ENCODE data around the gene FMNL3.
"Not testable (repeated sequence)": the region's sequence is repeated elsewhere in the genome, so short reads cannot be mapped to it uniquely, and the experiment has no call there.

Gene FMNL3, protein sequence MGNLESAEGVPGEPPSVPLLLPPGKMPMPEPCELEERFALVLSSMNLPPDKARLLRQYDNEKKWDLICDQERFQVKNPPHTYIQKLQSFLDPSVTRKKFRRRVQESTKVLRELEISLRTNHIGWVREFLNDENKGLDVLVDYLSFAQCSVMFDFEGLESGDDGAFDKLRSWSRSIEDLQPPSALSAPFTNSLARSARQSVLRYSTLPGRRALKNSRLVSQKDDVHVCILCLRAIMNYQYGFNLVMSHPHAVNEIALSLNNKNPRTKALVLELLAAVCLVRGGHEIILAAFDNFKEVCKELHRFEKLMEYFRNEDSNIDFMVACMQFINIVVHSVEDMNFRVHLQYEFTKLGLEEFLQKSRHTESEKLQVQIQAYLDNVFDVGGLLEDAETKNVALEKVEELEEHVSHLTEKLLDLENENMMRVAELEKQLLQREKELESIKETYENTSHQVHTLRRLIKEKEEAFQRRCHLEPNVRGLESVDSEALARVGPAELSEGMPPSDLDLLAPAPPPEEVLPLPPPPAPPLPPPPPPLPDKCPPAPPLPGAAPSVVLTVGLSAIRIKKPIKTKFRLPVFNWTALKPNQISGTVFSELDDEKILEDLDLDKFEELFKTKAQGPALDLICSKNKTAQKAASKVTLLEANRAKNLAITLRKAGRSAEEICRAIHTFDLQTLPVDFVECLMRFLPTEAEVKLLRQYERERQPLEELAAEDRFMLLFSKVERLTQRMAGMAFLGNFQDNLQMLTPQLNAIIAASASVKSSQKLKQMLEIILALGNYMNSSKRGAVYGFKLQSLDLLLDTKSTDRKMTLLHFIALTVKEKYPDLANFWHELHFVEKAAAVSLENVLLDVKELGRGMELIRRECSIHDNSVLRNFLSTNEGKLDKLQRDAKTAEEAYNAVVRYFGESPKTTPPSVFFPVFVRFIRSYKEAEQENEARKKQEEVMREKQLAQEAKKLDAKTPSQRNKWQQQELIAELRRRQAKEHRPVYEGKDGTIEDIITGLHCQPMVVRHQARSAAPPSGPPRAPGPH

GRCh38 chr12:49707128-49707811 is at the start of gene FMNL3:
Gene FMNL3 (minus strand): TSS chr12:49707405. CDS start chr12:49707180, 225 bp downstream.
- no peak for DNase-seq (ENCODE audit: low read depth, low spot score)

- DNase-seq (ENCODE audit: low read depth, low spot score), result no peak
Observed at GRCh38 chr12:49750996-49751393, 43.8 kb upstream of the FMNL3 start.

- no peak for DNase-seq (ENCODE audit: low read depth, low spot score)
Observed at GRCh38 chr12:49750027-49750995, 43.1 kb upstream of the FMNL3 start.

DNA sequence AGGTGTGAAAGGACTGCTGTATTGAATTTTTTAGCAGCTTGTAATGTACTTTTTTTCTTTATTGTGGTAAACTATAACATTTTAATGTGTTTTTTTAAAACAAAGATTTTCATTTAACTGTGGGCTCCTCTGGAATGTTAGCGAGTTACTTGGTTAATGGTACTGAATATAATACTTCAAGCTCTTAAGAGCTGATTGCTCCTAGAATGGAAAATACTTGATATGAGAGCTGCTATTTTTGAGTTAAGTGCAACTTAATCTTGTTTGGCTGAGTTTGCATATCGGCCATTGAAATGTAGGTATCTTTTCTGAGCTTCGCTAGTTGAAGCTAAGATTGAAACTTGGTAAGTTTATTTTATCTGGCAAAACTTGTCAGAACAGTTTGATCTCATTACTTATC is 41.6 kb upstream of the FMNL3 start:
- no peak for DNase-seq (ENCODE audit: low read depth, low spot score)

- no peak for DNase-seq (ENCODE audit: low read depth, low spot score)
Observed at GRCh38 chr12:49748306-49748705, 41.1 kb upstream of the FMNL3 start.

DNA sequence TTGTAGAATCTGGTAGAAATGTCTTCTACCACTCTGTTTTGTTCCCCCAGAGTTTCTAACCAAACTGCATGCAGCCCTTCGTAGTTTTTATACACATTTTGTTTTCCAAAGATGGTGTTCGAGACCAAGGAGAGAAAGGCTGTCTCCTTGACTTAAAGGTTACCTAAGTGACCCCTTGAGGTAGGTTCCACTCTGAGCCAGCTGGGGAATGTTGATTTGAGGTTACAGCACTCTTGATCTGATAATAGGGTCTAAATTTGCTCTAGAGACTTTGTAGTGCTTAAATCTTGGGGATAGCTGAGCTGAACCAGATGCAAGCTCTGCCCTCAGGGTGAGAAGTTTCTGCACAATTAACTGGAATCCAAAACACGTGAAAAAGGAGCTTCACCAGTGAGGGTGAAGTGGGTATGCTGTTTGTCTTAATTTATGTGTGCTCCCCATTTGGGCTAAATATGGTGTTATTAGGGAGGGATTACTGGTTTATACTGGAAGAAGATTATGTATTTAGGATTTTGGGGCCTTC is 37.2 kb upstream of the FMNL3 start:
- DNase-seq (ENCODE audit: low read depth, low spot score), result no peak

GRCh38 chr12:49741882-49742620 is 34.8 kb upstream of the FMNL3 start:
- peak; percentile 12 for DNase-seq (ENCODE audit: low read depth, low spot score)

DNA sequence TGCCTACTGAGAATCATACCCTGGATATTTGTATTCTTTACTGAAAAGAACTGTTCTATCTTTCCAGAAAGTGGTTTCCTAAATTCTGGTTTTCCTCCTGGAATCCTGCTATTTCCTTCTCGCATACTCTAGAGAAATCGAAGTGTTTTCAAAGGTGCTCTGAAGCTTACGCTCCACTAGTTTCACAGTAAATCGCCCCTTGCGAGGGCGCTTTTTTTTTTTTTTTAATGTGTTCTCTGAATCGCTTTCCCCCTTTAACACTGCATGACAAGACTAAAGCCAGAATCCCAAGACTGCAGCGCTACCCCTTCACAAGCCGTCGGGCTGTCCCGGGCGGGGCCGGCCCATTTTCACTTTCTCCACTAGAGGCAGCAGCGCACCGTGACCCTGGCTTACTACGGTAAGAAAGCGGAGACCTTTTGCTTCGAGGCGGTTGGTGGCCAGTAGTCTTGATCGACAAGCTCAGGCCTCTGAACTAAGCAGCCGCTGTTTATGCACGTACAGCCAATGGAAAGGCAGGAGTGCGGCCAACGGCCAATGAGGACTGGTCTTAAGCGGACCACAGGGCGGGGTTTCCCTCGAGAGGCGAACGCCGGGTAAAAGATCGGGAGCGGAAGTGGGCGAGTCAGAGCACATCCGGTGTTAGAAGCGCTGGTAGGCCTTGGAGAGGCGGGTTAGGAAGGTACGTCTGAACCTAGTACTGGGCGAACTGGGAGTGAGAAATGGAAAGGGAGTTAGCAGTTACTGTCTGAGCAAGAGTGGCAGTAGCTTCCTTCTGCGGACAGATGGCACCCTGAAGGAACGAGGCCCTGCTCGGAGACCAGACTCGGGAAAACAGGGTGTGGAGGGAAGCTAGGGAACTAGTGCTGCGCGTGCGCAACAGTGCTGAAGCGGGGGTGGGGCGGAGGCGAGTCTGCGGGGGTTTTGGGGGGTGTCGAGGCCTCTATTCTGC is 34.0 kb upstream of the FMNL3 start, which contains the start of gene TMBIM6:
Gene TMBIM6, plus strand, starts transcription at position 628 of the 952 bp plus-strand sequence. CDS start 10,937 bp downstream, outside the sequence.
- peak; percentile 100 for DNase-seq (ENCODE audit: low read depth, low spot score)

- DNase-seq (ENCODE audit: low read depth, low spot score), result not testable (repeated sequence)
Observed at GRCh38 chr12:49740277-49740676, 33.1 kb upstream of the FMNL3 start.

- DNase-seq (ENCODE audit: low read depth, low spot score), result not testable (repeated sequence)
Observed at GRCh38 chr12:49738721-49739120, 31.5 kb upstream of the FMNL3 start.

GRCh38 chr12:49734900-49735299 is 27.7 kb upstream of the FMNL3 start:
- DNase-seq (ENCODE audit: low read depth, low spot score), result not testable (repeated sequence)

GRCh38 chr12:49733219-49734017 is 26.2 kb upstream of the FMNL3 start:
- DNase-seq (ENCODE audit: low read depth, low spot score), result no peak

DNA sequence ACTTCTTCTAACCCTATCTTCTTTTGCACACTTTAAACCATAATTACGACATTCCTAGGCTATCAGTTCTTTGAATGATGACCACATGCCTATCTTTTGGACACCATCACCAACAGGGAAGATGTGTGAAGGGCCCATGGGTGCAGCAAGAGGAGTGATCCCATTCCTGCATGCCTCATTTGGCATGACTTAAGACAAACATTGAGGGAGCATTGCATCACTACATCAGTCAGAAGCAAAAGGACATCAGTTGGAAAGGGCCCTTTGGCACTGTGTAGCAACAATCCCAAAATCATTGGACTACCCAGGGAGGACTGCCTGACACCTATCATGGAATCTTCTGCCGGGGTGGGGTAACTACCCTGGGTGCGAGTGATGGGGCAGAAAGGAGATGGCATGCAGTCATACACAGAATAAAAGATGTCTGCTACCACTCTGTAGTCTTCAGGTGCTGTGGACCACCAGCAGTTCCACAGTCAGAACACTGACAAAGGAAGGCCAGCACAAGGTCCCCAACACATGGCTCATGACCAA is 23.4 kb upstream of the FMNL3 start:
- DNase-seq (ENCODE audit: low read depth, low spot score), result no peak

GRCh38 chr12:49730050-49730449 is 22.8 kb upstream of the FMNL3 start:
- no peak for DNase-seq (ENCODE audit: low read depth, low spot score)

- DNase-seq (ENCODE audit: low read depth, low spot score), result no peak
Observed at GRCh38 chr12:49728446-49728845, 21.2 kb upstream of the FMNL3 start.

DNA sequence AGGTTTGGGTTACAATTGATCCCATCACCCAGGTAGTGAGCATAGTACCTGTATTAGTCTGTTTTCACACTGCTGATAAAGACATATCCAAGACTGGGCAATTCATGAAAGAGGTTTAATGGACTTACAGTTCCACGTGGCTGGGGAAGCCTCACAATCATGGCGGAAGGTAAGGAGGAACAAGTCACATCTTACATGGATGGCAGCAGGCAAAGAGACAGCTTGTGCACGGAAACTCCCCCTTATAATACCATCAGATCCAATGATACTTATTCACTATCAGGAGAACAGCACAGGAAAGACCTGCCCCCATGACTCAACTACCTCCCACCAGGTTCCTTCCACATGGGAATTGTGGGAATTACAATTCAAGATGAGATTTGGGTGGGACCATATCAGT is 14.2 kb upstream of the FMNL3 start:
- not testable (repeated sequence) for DNase-seq (ENCODE audit: low read depth, low spot score)

DNA sequence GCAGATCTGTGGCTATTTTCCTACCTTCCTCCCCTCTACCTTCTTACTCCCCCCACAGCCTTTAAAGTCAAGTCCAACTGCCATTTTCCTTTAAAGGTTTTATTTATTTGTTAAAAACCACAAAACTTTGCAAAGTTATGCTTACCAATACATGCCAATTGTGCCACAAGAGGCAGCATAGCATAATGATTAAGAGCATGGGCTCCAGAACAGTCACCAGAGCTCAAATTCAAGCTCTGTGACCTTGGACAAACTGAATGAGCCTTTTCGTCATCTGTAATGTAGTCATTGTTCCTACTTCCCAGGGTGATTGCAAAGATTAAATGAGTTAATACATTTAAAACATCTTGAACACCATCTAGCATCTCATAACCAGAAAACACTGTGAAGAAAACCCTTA is 13.0 kb upstream of the FMNL3 start:
- DNase-seq (ENCODE audit: low read depth, low spot score), result no peak
